ENCODE measurements around the gene LMAN1L. TPM values are rescaled to one million over a fixed set of nuclear protein-coding genes. Genes with fewer than 3 reads are reported as not detected.

LMAN1L gene
- total and polyA plus RNA-seq, 9 donors, result not detected

DNA sequence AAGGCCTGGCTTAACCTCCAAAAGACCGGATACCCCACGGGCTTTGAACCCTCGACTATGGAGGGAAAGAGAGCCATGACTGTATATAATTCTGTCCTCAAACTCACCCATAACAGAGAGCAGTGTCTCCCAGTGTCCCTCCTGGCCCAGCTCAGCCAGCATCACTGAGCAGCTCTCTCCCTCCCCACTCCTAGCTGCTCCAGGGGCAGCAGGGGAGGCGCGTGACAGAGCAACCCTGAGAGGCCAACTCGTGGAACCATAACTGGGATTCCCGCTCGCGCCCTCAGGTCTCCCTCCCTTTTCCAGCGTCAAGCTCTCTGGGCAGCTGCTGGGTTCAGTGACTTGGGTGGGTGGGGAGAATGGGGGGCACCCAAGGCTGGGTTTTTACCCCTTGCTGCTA, 13.2 kb downstream of the LMAN1L start:
- 22 to 35% (median 34%) methylated on average over 10 of the region's 10 CpGs for WGBS, 3 donors
- H3K9me3 ChIP-seq, result no peaks in the 10 kb centered on the region
- no peak overlapping the region for H3K27ac ChIP-seq
- H3K4me1 ChIP-seq (ENCODE audit: insufficient read depth), result peaks cover 3% of the 10 kb centered on the region
- no peaks in the 10 kb centered on the region for H3K27me3 ChIP-seq
- no peak overlapping the region for H3K4me3 ChIP-seq
- H3K36me3 ChIP-seq, result no peaks in the 10 kb centered on the region
- no peak for DNase-seq
- TF ChIP-seq, protein P1, sequence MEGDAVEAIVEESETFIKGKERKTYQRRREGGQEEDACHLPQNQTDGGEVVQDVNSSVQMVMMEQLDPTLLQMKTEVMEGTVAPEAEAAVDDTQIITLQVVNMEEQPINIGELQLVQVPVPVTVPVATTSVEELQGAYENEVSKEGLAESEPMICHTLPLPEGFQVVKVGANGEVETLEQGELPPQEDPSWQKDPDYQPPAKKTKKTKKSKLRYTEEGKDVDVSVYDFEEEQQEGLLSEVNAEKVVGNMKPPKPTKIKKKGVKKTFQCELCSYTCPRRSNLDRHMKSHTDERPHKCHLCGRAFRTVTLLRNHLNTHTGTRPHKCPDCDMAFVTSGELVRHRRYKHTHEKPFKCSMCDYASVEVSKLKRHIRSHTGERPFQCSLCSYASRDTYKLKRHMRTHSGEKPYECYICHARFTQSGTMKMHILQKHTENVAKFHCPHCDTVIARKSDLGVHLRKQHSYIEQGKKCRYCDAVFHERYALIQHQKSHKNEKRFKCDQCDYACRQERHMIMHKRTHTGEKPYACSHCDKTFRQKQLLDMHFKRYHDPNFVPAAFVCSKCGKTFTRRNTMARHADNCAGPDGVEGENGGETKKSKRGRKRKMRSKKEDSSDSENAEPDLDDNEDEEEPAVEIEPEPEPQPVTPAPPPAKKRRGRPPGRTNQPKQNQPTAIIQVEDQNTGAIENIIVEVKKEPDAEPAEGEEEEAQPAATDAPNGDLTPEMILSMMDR (IDR thresholded peaks at IDR 0.05), result no peak
- TF ChIP-seq EP300 (IDR thresholded peaks at IDR 0.05) (no peak), POLR2A (IDR thresholded peaks at IDR 0.05) (no peak)
- intact Hi-C loops (cut with DNase I), result no loop called here

DNA sequence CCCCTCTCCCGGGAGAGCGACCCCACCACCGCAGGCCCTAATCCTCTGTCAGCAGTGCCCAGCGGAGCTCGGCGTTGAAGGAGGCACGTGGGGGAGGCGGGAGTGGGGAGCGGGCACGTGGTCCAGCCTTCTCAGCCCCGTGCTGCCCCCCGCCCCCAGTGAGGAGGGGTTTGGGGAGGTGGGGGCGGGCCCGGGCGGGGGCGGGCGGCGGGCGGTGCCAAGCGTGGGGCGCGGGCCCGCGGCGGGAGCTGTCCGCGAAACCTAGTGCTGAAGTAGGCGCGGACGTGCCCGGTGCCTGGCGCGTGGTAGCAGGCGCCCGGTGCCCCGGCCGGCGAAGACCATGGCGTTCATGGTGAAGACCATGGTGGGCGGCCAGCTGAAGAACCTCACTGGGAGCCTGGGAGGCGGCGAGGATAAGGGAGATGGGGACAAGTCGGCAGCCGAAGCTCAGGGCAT, 13.8 kb downstream of the LMAN1L start, which contains the start of gene CPLX3:
CPLX3 (plus strand) TSS at position 264 of the 456 bp plus-strand sequence; CDS start at position 341, 77 bp downstream.
- peaks cover 3% of the 10 kb centered on the region for H3K4me1 ChIP-seq (ENCODE audit: insufficient read depth)
- no peaks in the 10 kb centered on the region for H3K9me3 ChIP-seq
- H3K36me3 ChIP-seq, result no peaks in the 10 kb centered on the region
- H3K27me3 ChIP-seq, result no peaks in the 10 kb centered on the region
- intact Hi-C loops (cut with DNase I), result no loop called here
- H3K27ac ChIP-seq, result no peak within 1 kb of the TSS
- no peak for TF ChIP-seq EP300 (IDR thresholded peaks at IDR 0.05)
- no peak for TF ChIP-seq POLR2A (IDR thresholded peaks at IDR 0.05)
- no peak within 1 kb of the TSS for H3K4me3 ChIP-seq
- DNase-seq, result peak in 4 of 5 donors; percentile 45 to 79 (median 64)
- WGBS, 3 donors, result 2 to 3% (median 2%) methylated on average over 19 to 39 of the region's 44 CpGs

GRCh38 chr15:74826921-74827320, 14.3 kb downstream of the LMAN1L start:
- WGBS, 3 donors, result 12 to 14% (median 13%) methylated on average over 20 to 21 of the region's 21 CpGs
- intact Hi-C loops (cut with DNase I), result no loop called here

DNA sequence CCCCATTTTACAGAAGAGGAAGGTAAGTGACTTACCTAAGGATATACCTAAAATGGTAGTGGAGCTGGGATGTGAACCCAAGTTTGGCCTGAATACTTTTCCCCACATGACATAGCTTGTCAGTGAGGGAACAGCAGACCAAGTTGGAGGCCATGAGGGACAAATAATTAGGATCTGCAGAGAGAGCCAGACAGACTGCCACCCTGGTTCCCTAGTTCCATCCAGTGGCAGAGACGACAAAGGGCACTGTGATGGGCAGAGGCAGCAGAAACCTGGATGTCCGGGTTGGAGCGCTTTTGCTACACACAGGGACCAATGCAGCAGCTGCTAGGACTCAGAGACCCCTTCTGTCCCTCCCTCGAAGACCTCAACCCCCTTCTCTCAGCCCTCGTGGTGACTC, 15.0 kb downstream of the LMAN1L start:
- Histone ChIP-seq H3K4me1 (ENCODE audit: insufficient read depth) (peaks cover 3% of the 10 kb centered on the region), H3K27me3 (no peaks in the 10 kb centered on the region), H3K9me3 (no peaks in the 10 kb centered on the region), H3K36me3 (no peaks in the 10 kb centered on the region), H3K4me3 (no peak overlapping the region), H3K27ac (no peak overlapping the region)
- TF ChIP-seq, protein P1 (IDR thresholded peaks at IDR 0.05), result no peak
- TF ChIP-seq POLR2A (IDR thresholded peaks at IDR 0.05) (no peak), EP300 (IDR thresholded peaks at IDR 0.05) (no peak)
- WGBS, 3 donors, result 52 to 61% (median 57%) methylated on average over 5 of the region's 5 CpGs
- no peak for DNase-seq
- intact Hi-C loops (cut with DNase I), result no loop called here

More at GRCh38 chr15:74826921-74827320, 14.3 kb downstream of the LMAN1L start:
- Histone ChIP-seq H3K4me1 (ENCODE audit: insufficient read depth) (peaks cover 3% of the 10 kb centered on the region), H3K9me3 (no peaks in the 10 kb centered on the region), H3K4me3 (no peak overlapping the region), H3K36me3 (no peaks in the 10 kb centered on the region), H3K27ac (no peak overlapping the region), H3K27me3 (no peaks in the 10 kb centered on the region)
- TF ChIP-seq, protein P1 (IDR thresholded peaks at IDR 0.05), result no peak
- TF ChIP-seq EP300 (IDR thresholded peaks at IDR 0.05) (no peak), POLR2A (IDR thresholded peaks at IDR 0.05) (no peak)
- no peak for DNase-seq

GRCh38 chr15:74828835-74829234, 16.2 kb downstream of the LMAN1L start:
- intact Hi-C loops (cut with DNase I), result no loop called here
- Histone ChIP-seq H3K27ac (no peak overlapping the region), H3K4me1 (ENCODE audit: insufficient read depth) (peaks cover 3% of the 10 kb centered on the region), H3K9me3 (no peaks in the 10 kb centered on the region), H3K36me3 (no peaks in the 10 kb centered on the region), H3K27me3 (no peaks in the 10 kb centered on the region), H3K4me3 (no peak overlapping the region)
- TF ChIP-seq, protein P1 (IDR thresholded peaks at IDR 0.05), result no peak
- 64 to 73% (median 70%) methylated on average over 6 of the region's 6 CpGs for WGBS, 3 donors
- no peak for DNase-seq

Data from ovary (tissue), 9 donors.